Suprapubic skin (tissue), 4 donors: ENCODE measurements around the gene RPL15.

Source experiments
- CTCF ChIP-seq, 2 donors: fragments of 200-600 bp in 1 of 2; fragments of 450-650 bp in 1 of 2; sonication (generic) in 1 of 2; IDR thresholded peaks; one replicate each; pipeline ENCODE4 v1.5.1; 2016 to 2019; ENCODE audit warnings: antibody characterized with exemption in 2 of 2, mild to moderate bottlenecking in 1 of 2, moderate library complexity in 1 of 2
- EP300 ChIP-seq: sonication (generic); formaldehyde crosslinking; IDR thresholded peaks from one replicate; pipeline ENCODE4 v1.6.1; 2017; ENCODE audit warnings: antibody characterized with exemption
- POLR2A ChIP-seq, 2 donors: fragments of 450-650 bp; IDR thresholded peaks; one replicate each; pipeline ENCODE4 v1.6.1; 2017; ENCODE audit warnings: antibody characterized with exemption in 2 of 2, mild to moderate bottlenecking in 2 of 2, moderate library complexity in 2 of 2
- POLR2AphosphoS5 ChIP-seq, 3 donors: sonication (generic); formaldehyde crosslinking; IDR thresholded peaks; one replicate each; pipeline ENCODE4 v1.6.1; 2017; ENCODE audit warnings: antibody characterized with exemption in 3 of 3

GRCh38 chr3:23880703-23881339 is 36.1 kb upstream of the RPL15 start:
- TF ChIP-seq CTCF (IDR thresholded peaks at IDR 0.05), result no peak
- TF ChIP-seq POLR2AphosphoS5 (IDR thresholded peaks at IDR 0.05), result no peak
- TF ChIP-seq POLR2A (IDR thresholded peaks at IDR 0.05), result no peak
- TF ChIP-seq EP300, result no peak
